Measurements from ENCODE around the gene GNAT2. TPM values are rescaled to one million over a fixed set of nuclear protein-coding genes. Genes with fewer than 3 reads are reported as not detected.

Gene GNAT2
- total and polyA plus RNA-seq, 10 donors = 0.08 to 0.92 (median 0.59) TPM; not detected in 7

GRCh38 chr1:109634771-109635750 lies 15.6 kb upstream of the GNAT2 start:
- H3K4me3 ChIP-seq = no peak overlapping the region
- intact Hi-C loops (cut with DNase I; ENCODE audit: low total_unique reads) = no loop called here
- peaks cover 0 to 30% (median 16%) of the 10 kb centered on the region in 6 donors for H3K36me3 ChIP-seq
- H3K4me1 ChIP-seq = peaks cover 0 to 40% (median 10%) of the 10 kb centered on the region in 6 donors
- H3K27ac ChIP-seq = peak overlapping the region in 2 of 8 donors; percentile 15 to 46
- TF ChIP-seq POLR2AphosphoS5 (IDR thresholded peaks at IDR 0.05) = no peak
- TF ChIP-seq POLR2A (IDR thresholded peaks at IDR 0.05) = no peak
- no peak for TF ChIP-seq CTCF (IDR thresholded peaks at IDR 0.05 in 8 of 11, conservative IDR thresholded peaks at IDR 0.05 in 3 of 11)
- 41 to 55% (median 50%) methylated on average over 13 of the region's 13 CpGs for WGBS, 5 donors
- no peaks in the 10 kb centered on the region for H3K9me3 ChIP-seq
- no peaks in the 10 kb centered on the region for H3K27me3 ChIP-seq (replicated peaks in 1 of 7)
- DNase-seq = no peak

- TF ChIP-seq CTCF (IDR thresholded peaks at IDR 0.05 in 8 of 11, conservative IDR thresholded peaks at IDR 0.05 in 3 of 11) (no peak), POLR2AphosphoS5 (IDR thresholded peaks at IDR 0.05) (no peak)
- H3K9me3 ChIP-seq = no peaks in the 10 kb centered on the region
- no peaks in the 10 kb centered on the region for H3K27me3 ChIP-seq (replicated peaks in 1 of 7)
- peaks cover 0 to 37% (median 24%) of the 10 kb centered on the region in 6 donors for H3K36me3 ChIP-seq
- peaks cover 0 to 39% (median 8%) of the 10 kb centered on the region in 6 donors for H3K4me1 ChIP-seq
- no peak overlapping the region for H3K27ac ChIP-seq
- intact Hi-C loops (cut with DNase I; ENCODE audit: low total_unique reads) = no loop called here
- DNase-seq = no peak
- 74 to 85% (median 78%) methylated on average over 6 of the region's 6 CpGs for WGBS, 5 donors
- no peak overlapping the region for H3K4me3 ChIP-seq
These were observed 14.9 kb upstream of the GNAT2 start for GRCh38 chr1:109634292-109634691.

GRCh38 chr1:109632671-109633346 lies 13.4 kb upstream of the GNAT2 start:
- intact Hi-C loops (cut with DNase I; ENCODE audit: low total_unique reads) = no loop called here
- H3K4me1 ChIP-seq = peaks cover 0 to 39% (median 8%) of the 10 kb centered on the region in 6 donors
- TF ChIP-seq CTCF (IDR thresholded peaks at IDR 0.05 in 8 of 11, conservative IDR thresholded peaks at IDR 0.05 in 3 of 11) (no peak), POLR2AphosphoS5 (IDR thresholded peaks at IDR 0.05) (peak; percentile 46 to 69 (median 67))
- no peak overlapping the region for H3K4me3 ChIP-seq
- 69 to 81% (median 74%) methylated on average over 3 to 5 of the region's 5 CpGs for WGBS, 5 donors
- H3K36me3 ChIP-seq = peaks cover 0 to 52% (median 39%) of the 10 kb centered on the region in 6 donors
- DNase-seq = no peak
- H3K9me3 ChIP-seq = no peaks in the 10 kb centered on the region
- H3K27me3 ChIP-seq (replicated peaks in 1 of 7) = no peaks in the 10 kb centered on the region
- H3K27ac ChIP-seq = peak overlapping the region in 7 of 8 donors; percentile 11 to 67 (median 49)
